Osteocyte (in vitro differentiated cells): ENCODE measurements around the gene MINDY4B. TPM values are rescaled to one million over a fixed set of nuclear protein-coding genes. Genes with fewer than 3 reads are reported as not detected.

Experiments
- DNase-seq: peaks from one replicate; pipeline ENCODE4 v3.0.0; 2021; ENCODE audit warnings: mixed read lengths; ENCODE audit not compliant: unreplicated experiment; ENCODE audit errors: extremely low spot score
- H3K27ac Mint-ChIP-seq: one replicate; pipeline ENCODE4 v1.8.0; 2021; ENCODE audit warnings: mild to moderate bottlenecking, mixed read lengths; ENCODE audit not compliant: unreplicated experiment
- H3K27me3 Mint-ChIP-seq: one replicate; pipeline ENCODE4 v1.8.0; 2021; ENCODE audit warnings: mixed read lengths; ENCODE audit not compliant: unreplicated experiment
- H3K36me3 Mint-ChIP-seq: one replicate; pipeline ENCODE4 v1.8.0; 2021; ENCODE audit warnings: mixed read lengths; ENCODE audit not compliant: unreplicated experiment
- H3K4me1 Mint-ChIP-seq: one replicate; pipeline ENCODE4 v1.8.0; 2021; ENCODE audit warnings: mixed read lengths; ENCODE audit not compliant: unreplicated experiment
- H3K4me3 Mint-ChIP-seq: one replicate; pipeline ENCODE4 v1.8.0; 2021; ENCODE audit warnings: mild to moderate bottlenecking, moderate library complexity, mixed read lengths; ENCODE audit not compliant: unreplicated experiment
- H3K9me3 Mint-ChIP-seq: one replicate; pipeline ENCODE4 v1.8.0; 2021; ENCODE audit warnings: mixed read lengths; ENCODE audit not compliant: unreplicated experiment
- total RNA-seq: library from RNA; stranded (reverse); gene quantifications from 2 replicates; pipeline ENCODE4 v1.2.1, GENCODE V29; 2021
- TF ChIP-seq, protein P1 (sequence below): fragments of 200-600 bp; sonication (generic); IDR thresholded peaks from 2 replicates; pipeline ENCODE4 v1.5.0; 2021; ENCODE audit warnings: antibody characterized with exemption, mild to moderate bottlenecking, moderate library complexity

MINDY4B gene
- total RNA-seq, 1 donor from 2014 or later: not detected

DNA sequence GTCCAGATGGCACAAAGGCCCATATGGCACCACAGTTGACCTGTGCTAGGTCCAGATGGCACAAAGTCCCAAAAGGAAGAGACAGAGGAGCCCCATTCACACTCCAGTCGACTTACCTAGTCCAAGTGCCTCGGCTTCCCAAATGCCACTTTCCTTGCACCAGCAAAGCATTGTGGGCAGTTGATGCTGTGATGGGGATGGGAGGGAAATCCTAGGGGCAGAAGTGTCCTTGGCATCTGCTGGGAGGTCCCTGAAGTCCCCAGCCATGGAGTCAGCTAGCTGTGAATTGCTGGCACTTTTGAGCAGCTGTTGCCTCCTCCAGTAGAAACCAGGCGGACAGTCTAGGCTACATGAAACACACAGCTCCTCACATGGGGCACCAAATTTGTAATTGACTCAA, 82.0 kb downstream of the MINDY4B start:
- H3K27ac Mint-ChIP-seq: no peak overlapping the region
- no peaks in the 10 kb centered on the region for H3K36me3 Mint-ChIP-seq
- no peaks in the 10 kb centered on the region for H3K4me1 Mint-ChIP-seq
- peaks cover 26% of the 10 kb centered on the region for H3K27me3 Mint-ChIP-seq
- H3K9me3 Mint-ChIP-seq: no peaks in the 10 kb centered on the region
- no peak for DNase-seq
- no peak overlapping the region for H3K4me3 Mint-ChIP-seq
- TF ChIP-seq, protein P1, sequence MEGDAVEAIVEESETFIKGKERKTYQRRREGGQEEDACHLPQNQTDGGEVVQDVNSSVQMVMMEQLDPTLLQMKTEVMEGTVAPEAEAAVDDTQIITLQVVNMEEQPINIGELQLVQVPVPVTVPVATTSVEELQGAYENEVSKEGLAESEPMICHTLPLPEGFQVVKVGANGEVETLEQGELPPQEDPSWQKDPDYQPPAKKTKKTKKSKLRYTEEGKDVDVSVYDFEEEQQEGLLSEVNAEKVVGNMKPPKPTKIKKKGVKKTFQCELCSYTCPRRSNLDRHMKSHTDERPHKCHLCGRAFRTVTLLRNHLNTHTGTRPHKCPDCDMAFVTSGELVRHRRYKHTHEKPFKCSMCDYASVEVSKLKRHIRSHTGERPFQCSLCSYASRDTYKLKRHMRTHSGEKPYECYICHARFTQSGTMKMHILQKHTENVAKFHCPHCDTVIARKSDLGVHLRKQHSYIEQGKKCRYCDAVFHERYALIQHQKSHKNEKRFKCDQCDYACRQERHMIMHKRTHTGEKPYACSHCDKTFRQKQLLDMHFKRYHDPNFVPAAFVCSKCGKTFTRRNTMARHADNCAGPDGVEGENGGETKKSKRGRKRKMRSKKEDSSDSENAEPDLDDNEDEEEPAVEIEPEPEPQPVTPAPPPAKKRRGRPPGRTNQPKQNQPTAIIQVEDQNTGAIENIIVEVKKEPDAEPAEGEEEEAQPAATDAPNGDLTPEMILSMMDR: no peak

- TF ChIP-seq, protein P1: no peak
- no peak for DNase-seq
- no peaks in the 10 kb centered on the region for H3K4me1 Mint-ChIP-seq
- H3K27me3 Mint-ChIP-seq: peaks cover 27% of the 10 kb centered on the region
- no peaks in the 10 kb centered on the region for H3K36me3 Mint-ChIP-seq
- H3K9me3 Mint-ChIP-seq: no peaks in the 10 kb centered on the region
- H3K27ac Mint-ChIP-seq: no peak overlapping the region
- H3K4me3 Mint-ChIP-seq: no peak overlapping the region
Observed at GRCh38 chr3:150822636-150823035, 82.6 kb downstream of the MINDY4B start.

Other genes starting within 250 kb of the MINDY4B start
- 0.83 TPM in 1 of 2 replicates, not detected in the other for gene ERICH6, start 201.5 kb downstream of the MINDY4B start, total RNA-seq
- 26.9 and 27.6 TPM in 2 replicates for gene SIAH2, start 142.3 kb downstream of the MINDY4B start, total RNA-seq
- not detected in 2 replicates for gene CLRN1, start 67.3 kb upstream of the MINDY4B start, total RNA-seq
- 1.4 TPM in 2 replicates for gene MED12L, start 180.2 kb upstream of the MINDY4B start, total RNA-seq